M059J (cell line): Measurements from ENCODE around the gene ZNF765. TPM values are rescaled to one million over a fixed set of nuclear protein-coding genes. Genes with fewer than 3 reads are reported as not detected.

Experiments
- total RNA-seq: library from RNA; depleted of rRNA; stranded (reverse); fragments of >200 nt; shearing (Covaris generic); gene quantifications from 2 replicates; pipeline ENCODE4 v1.2.3, GENCODE V29; 2014; rRNA removed

ZNF765 gene
- total RNA-seq, 1 experiment from 2014 or later, result 10.9 TPM

Other genes with a start within 250 kb of the ZNF765 start
- 11.2 and 16.2 TPM in 2 replicates for gene ZNF347, start 236.1 kb upstream of the ZNF765 start, total RNA-seq
- 1.1 and 8.2 TPM in 2 replicates for gene ZNF665, start 201.8 kb upstream of the ZNF765 start, total RNA-seq
- gene ZNF677, start 140.3 kb upstream of the ZNF765 start, total RNA-seq, result 6.4 and 7.7 TPM in 2 replicates
- not detected in 2 replicates for gene VN1R2, start 136.9 kb upstream of the ZNF765 start, total RNA-seq
- not detected in 2 replicates for gene VN1R4, start 127.4 kb upstream of the ZNF765 start, total RNA-seq
- gene ZNF845, start 61.4 kb upstream of the ZNF765 start, total RNA-seq, result 8.3 and 13.6 TPM in 2 replicates
- gene ZNF525, start 29.4 kb upstream of the ZNF765 start, total RNA-seq, result 8.7 and 9.3 TPM in 2 replicates
- gene ZNF761, start 36.8 kb downstream of the ZNF765 start, total RNA-seq, result 17.4 and 22.2 TPM in 2 replicates
- gene ZNF813, start 72.6 kb downstream of the ZNF765 start, total RNA-seq, result 3.7 and 4.2 TPM in 2 replicates
- gene ZNF331, start 143.0 kb downstream of the ZNF765 start, total RNA-seq, result 5.3 and 12.3 TPM in 2 replicates
- not detected in 2 replicates for gene DPRX, start 236.8 kb downstream of the ZNF765 start, total RNA-seq